GM21576 (cell line): Measurements from ENCODE around the gene GSAP.
"Not testable (repeated sequence)": the region's sequence is repeated elsewhere in the genome, so short reads cannot be mapped to it uniquely, and the experiment has no call there.

Source experiments
- ATAC-seq: cut with Tn5 transposase; IDR thresholded peaks from one replicate; pipeline ENCODE4 v1.9.1; 2021; ENCODE audit warnings: mild to moderate bottlenecking, moderate library complexity; ENCODE audit not compliant: unreplicated experiment

The GSAP gene

DNA sequence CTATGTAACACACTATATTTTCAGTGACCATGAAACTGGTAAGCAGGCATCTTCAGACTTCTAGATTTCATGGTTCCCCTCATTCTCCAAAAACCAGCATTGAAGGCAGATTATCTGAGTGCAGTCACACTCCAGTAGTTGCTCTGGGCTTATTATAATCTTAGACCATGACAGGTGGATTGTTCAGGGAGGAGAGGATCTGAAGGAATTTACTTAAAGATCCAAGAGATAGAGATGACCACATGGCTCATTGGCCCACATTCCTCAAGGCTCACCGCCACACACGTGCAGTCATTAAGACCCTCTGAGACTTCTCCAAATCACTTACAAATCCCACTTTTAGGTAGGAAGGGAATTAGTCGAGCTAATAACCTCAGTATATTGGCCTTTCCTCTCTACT, 55.2 kb downstream of the GSAP start:
- ATAC-seq: no peak

DNA sequence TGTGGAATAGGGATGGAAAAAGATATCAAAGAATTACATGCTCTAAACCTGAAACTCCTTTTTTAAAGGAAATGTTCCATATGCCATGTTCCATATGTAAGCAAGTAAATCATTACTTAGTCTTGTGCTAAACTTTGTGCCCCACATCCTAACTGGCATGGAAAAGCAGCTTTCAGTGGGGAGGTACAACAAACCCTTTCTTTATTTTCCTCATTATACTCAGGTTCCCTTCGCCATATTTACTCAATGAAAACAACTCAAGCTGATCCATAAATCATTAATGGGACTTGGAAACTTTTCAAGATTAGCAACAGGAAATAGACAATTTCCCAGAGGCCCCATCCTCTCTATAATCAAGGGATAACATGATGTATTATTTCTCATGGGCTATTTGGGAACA, 56.0 kb downstream of the GSAP start:
- no peak for ATAC-seq

- no peak for ATAC-seq
These were observed 56.5 kb downstream of the GSAP start for GRCh38 chr7:77359599-77359998.

GRCh38 chr7:77354914-77355313, 61.2 kb downstream of the GSAP start:
- ATAC-seq: no peak

GRCh38 chr7:77354484-77354883, 61.7 kb downstream of the GSAP start:
- no peak for ATAC-seq

DNA sequence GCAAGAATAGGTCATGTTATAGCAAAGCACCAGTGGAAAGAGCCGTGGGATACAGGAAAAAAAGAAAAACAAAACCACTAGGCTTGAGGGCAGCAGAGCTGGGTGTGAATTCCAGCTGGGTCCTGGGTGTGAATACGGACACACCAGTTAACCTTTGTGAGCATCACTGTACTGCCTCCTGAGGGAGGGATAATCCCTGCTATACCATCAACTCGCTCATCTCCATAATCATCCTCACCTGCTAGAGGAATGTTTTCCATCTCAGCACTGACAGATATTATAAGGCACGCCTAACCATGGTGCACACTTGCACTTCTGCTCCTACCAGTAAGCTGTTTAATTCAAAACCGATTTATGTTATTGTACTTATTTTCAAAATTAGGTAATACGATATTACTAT, 62.2 kb downstream of the GSAP start:
- ATAC-seq: no peak

DNA sequence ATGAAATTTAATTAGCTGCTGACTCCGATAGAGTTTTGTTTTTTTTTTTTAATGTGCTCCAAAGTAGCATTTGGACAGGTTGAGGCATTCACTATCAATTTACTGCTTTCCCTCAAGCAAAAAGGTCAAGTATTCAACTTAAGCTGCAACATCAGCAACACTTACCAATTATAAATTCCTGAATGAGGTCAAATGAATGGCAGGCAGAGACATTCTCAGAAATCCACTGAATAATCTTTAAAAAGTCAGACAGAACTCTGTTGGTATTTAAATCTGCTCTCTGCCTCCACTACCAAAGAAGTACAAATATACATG, 62.8 kb downstream of the GSAP start:
- no peak for ATAC-seq

DNA sequence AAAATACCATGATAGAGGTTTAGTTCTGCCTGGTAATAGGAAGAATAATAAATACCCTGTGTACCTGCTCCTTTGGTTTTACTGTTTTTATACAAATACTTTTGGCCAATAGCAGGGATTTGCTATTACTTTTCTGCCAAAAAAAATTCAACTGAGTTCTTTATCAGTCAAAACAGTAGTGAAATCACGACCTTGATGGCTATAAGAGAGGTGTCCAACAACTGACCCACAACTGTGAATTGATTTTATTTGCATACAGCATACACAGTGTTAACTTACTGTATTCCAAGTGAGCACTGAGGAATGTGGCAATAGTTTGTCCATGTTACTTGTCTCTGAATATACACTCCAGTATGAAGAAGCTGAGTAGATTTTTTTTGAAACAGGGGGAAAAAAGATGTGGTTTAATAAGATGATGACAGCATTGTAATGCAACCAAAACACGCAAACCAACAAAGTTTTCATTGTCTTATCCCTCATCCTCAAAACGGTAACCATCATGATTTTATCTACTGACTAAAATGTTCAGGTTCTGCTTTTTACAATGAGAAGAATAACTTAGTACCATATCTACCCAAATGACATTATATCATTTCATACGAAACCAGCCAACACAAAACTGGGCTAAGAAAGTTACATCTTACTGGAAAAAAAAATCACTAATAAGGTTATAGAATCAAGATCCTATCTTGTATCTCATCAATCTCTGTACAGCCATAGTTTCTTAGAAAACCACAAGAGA, 63.3 kb downstream of the GSAP start:
- ATAC-seq: no peak

GRCh38 chr7:77351539-77352004, 64.6 kb downstream of the GSAP start:
- ATAC-seq: peak; percentile 94

- ATAC-seq: no peak
These were observed 67.0 kb downstream of the GSAP start for GRCh38 chr7:77349141-77349540.

DNA sequence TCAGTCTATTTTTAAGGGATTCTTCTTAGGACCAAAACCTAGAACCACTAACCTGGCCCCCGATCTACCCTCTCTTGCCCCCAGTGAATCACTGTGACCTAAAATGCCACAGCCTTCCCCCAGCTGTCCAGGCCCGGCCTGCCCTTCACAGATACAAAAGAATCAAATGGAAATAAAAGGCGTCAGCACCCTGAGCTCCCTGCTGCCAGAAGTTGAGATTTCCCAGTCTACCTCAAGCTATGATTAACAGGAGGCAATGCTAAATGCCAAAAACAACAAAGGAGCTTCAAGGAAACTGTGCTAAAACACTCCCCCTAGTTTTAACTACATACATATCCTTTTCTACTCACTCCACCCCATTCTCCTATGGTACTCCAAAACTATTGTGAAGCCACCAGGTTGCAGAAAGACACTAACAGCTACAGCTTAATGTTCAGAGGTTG, 67.8 kb downstream of the GSAP start:
- ATAC-seq: no peak

DNA sequence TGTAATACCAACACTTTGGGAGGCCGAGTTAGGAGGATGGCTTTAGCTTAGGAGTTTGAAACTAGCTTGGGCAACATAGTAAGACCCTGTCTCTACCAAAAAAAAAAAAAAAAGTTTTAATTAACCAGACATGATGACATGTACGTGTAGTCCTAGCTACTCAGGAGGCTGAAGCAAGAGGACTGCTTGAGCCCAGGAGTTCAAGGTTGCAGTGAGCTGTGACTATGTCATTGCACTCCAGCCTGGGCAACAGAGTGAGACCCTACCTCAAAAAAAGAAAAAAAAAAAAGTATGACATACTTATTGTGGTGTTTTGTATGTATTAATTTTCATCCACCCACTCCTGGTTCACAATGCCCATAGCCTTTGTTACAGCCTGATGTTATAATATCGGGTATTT, 69.7 kb downstream of the GSAP start:
- ATAC-seq: no peak

GRCh38 chr7:77345426-77345825, 70.7 kb downstream of the GSAP start:
- ATAC-seq: not testable (repeated sequence)

DNA sequence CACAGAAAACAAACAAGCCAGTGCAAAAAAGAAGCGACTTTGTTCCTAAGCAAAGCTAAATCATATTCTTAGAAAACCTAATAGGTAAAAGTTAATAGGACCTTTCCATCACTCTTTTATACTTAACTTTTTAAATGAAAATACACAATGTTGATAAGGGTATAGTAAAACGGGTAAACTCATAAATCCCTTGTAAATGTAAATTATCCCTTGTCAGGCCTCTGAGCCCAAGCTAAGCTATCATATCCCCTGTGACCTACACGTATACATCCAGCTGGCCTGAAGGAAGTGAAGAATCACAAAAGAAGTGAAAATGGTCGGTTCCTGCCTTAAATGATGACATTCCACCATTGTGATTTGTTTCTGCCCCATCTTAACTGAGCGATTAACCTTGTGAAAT, 76.4 kb downstream of the GSAP start:
- ATAC-seq: no peak

- ATAC-seq: no peak
These were observed 77.1 kb downstream of the GSAP start for GRCh38 chr7:77338883-77339629.

GRCh38 chr7:77338260-77338659, 77.9 kb downstream of the GSAP start:
- ATAC-seq: no peak

DNA sequence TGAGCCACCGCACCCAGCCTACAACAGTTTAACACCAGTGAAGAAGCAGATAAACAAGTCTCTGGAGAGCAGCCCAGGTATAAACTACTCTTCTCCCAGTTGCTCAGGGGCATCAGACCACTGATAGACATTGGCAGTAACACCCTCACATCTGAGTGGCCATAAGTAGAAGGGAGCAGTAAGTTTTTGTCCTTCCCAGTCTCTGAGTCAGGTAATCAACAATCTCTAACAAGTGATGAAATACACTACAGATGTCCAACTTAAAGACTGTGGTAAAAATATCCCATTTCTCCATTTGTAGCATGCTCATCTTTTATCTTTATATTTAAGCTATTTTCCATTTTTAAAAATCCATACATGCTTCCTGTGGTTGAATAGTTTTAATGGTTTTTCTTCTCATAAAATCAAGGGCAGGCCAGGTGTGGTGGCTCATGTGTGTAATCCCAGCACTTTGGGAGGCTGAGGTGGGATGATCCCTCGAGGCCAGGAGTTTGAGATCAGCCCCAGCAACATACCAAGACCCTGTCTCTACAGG, 78.6 kb downstream of the GSAP start:
- no peak for ATAC-seq

DNA sequence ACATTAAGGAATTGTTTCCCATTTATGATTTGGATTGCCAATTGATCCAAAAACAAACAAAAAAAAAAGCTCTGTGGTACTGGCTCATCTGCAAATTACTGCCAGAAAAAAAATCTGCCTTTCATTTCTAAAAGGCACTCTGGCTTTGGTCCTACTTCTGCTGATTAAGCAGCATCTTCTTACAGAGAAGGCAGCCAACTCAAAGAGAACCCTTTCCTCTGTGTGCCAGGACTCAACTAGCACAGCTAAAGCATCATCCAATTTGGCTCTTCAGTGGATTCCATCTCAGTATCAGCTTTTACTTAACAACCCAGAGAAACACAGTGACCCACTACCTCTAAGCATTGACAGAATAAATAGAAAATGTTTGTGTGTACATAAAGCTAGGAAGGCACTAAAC, 80.6 kb downstream of the GSAP start:
- no peak for ATAC-seq

- not testable (repeated sequence) for ATAC-seq
These were observed 82.1 kb downstream of the GSAP start for GRCh38 chr7:77334039-77334438.

- ATAC-seq: peak; percentile 76
These were observed 84.0 kb downstream of the GSAP start for GRCh38 chr7:77331938-77332695.

DNA sequence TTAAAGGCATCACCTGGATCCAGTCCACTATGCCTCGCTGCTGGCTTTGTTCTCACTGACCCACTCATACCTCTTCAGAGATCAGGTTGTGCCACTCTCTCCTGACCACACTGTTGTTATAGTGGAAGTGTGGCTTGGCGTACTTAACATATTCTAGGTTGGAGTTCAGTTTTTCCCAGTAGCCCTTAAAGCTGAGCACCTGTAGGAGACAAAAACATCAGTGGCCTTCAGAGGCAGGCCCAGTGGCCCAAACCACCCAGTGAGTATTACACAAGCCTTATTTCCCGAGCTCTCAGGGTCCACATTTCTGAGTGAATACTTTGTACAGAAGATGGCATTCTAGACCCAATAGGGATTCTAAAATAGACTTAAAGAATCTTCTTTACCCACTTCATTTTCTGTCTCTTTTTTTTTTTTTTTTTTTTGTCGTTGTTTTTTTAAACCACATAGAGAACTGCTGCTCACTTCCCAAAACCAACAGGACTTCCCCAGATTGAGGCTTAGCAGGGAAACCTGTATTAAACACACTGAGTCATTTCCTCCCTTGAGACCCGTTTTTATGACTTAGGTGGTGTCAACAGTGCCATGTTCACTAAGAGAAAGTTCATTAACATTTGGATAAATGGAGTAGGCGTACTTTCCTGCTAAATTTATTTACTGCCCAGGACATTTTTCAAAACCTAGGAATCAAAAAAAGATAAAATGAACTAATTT, 85.8 kb downstream of the GSAP start:
- peak; percentile 53 for ATAC-seq
